Activated CD4-positive, alpha-beta T cell treated with anti-CD3 and anti-CD28 coated beads, Interleukin-2, amount 50 U/mL, for 24 hours (primary cell): ENCODE data around the gene SCGB1D2.

Experiments
- DNase-seq, 2 donors: peaks; one replicate each; pipeline ENCODE4 v3.0.0-alpha.2; 2020; ENCODE audit warnings: low read depth in 1 of 2, low spot score in 1 of 2

Gene SCGB1D2

DNA sequence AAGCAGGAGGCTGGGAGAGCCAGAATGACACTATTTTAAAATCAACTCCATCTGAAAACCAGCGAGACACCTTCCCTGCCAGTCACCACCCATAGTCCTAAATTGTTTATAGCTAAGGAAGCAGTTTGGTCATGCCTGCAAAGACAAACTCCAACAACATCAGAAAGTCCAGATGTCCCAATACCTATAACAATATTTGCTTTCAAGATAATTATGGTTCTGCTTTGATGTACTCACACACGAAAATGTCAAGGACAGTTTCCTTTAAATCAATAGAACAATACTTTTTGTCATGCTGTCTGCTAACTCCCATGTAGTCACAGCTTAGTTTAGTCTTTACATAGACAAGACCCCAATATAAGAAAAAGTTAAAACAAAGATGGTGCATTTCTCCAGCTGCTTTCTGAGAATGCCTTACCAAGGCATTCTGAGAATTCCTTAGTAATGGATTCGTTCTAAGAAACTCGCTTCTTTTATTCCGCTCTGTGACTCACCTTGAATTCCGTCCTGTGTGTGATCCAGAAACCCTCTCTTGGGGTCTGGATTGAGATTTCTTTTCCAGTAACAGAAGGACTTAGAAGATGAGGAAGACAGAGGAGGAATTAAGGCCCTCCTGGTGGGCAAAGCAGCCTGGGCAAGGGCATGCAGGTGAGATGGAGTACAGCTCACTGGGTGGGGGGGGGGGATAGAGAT, 18.4 kb downstream of the SCGB1D2 start:
- no peak for DNase-seq

DNA sequence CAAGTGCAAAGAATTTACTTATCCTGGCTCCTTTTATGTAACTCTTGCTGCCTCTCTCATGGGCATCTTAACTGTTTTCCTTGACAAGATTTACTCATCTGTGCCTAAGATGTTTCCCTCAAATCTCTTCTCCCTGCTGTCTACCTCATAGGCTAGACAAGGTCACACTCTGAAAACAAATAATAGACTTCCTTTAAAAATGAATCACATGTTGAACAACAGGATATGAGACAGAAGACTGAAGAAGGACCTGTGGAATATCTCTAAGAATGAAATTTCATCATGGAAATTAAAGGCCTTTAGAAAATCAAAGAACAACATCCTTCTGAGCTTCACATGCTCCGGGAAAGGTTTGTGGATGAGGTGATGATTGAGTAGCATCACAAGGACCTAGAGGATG, 22.0 kb downstream of the SCGB1D2 start:
- DNase-seq = no peak

DNA sequence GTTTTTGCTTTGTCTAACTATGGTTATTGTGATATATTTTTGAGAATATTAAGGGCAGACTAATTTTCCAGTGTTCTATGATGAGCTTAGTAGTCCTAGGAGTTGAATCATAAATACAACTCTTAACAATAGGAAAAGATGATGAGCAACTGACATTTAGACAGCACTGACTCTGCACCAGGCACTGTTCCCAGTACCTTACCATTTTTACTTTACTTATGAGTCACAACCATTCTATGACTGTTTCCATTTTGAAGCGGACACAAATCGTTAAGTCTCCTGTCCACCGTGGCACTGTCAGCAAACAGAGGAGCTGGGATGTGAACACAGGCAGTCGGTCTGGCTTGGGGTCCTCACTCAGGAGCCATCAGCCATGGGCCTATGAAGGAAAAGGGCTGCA, 24.5 kb downstream of the SCGB1D2 start:
- DNase-seq = no peak

DNA sequence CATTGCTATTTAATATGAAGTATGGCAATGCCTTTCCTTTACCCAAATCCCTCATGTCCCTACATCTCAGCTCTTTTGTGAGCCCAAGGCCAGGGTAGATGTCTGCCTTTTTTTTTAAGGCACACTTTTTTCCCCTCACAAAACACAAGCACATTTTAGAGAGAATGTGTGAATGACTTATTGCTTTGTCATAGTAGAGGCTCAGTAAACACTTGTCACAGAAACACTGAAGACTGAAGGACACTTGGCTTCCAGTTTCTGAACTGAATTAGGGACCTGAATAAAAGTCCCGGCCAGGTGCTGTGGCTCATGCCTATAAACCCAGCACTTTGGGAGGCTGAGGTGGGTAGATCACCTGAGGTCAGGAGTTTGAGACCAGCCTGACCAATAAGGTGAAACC, 25.0 kb downstream of the SCGB1D2 start:
- no peak for DNase-seq

DNA sequence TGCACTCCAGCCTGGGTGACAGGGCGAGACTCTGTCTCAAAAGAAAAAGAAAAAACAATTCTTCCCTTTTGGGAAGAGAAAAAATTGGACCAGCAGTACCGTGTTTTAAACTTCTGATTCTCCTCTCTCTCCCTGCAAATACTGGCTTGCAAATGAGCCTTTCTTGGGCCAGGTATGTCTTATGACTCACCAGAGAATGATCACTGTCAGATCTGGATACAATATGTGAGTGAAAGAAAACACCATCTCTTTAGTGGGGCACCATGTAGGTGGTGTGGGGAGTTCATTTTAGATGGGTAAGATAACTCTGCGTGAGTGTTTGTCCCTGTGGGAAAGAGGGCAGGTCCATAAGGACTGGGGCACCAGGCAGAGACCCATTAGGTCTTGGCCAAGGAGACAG, 25.5 kb downstream of the SCGB1D2 start:
- DNase-seq = no peak

GRCh38 chr11:62269654-62270278, 27.7 kb downstream of the SCGB1D2 start, which contains the start of gene SCGB2A2:
Gene SCGB2A2 (plus strand): TSS chr11:62270158. CDS start chr11:62270217, 59 bp downstream.
- DNase-seq = no peak

DNA sequence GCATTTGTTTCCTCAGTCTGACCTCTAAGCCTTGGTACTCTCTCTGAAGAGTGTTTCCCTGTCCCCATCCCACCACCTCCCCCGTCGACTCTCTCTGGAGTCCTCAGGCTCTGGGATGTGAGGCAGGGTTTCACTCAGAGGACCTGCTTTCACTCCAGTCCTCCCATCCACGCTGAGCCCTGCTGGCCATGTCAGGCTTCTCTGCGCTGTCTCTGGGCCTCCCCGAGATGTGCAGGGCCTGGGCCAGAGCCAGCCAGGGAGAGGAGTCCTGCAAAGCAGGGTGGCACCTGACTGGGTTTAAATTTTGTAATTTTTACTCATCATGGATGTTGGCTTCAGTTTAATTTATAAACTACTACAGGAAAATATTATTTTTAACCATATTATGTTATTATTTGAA, 31.2 kb downstream of the SCGB1D2 start:
- no peak for DNase-seq

DNA sequence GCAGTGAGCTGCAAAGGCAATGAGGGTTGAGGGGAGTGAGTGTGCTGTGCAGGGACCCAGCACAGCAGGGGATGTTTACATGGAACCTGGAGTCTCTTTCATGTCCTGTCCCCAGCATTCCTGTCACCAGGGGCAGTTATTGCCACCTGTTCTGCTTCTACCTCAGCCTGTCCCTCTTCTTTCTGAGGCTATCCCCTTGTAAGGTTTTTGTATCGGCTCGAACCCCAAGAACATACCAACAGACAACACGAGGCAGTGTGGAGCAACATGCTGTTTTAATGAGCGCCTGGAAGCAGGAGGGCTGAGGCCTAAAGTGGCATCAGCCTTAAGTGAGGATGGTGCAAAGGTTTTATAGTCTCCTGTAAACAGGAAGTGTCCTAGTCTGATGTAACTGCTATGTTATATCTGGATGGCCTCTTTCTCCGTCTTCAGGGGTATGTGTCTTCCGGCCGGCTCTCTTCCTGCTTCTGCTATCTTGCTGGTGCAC, 31.8 kb downstream of the SCGB1D2 start:
- no peak for DNase-seq

- no peak for DNase-seq
Measured at GRCh38 chr11:62280452-62280851, 38.4 kb downstream of the SCGB1D2 start.
